ENCODE data around the gene SNORC.

The SNORC gene

GRCh38 chr2:232927793-232928550, 57.9 kb downstream of the SNORC start:
- no peak for DNase-seq

Measured in RPMI8226 (cell line).